GM21529 (cell line): ENCODE data around the gene MAG.
"Not testable (repeated sequence)": the region's sequence is repeated elsewhere in the genome, so short reads cannot be mapped to it uniquely, and the experiment has no call there.

Source experiments
- ATAC-seq: cut with Tn5 transposase; IDR thresholded peaks from one replicate; pipeline ENCODE4 v1.9.1; 2021; ENCODE audit not compliant: unreplicated experiment

The MAG gene

GRCh38 chr19:35358834-35359233 is 66.9 kb downstream of the MAG start:
- not testable (repeated sequence) for ATAC-seq

DNA sequence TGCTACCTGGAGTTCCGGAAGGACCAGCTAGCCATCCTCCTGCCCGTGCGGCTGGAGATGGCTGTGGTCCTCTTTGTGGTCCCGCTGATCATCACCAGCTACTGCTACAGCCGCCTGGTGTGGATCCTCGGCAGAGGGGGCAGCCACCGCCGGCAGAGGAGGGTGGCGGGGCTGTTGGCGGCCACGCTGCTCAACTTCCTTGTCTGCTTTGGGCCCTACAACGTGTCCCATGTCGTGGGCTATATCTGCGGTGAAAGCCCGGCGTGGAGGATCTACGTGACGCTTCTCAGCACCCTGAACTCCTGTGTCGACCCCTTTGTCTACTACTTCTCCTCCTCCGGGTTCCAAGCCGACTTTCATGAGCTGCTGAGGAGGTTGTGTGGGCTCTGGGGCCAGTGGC is 67.4 kb downstream of the MAG start:
- ATAC-seq = not testable (repeated sequence)

DNA sequence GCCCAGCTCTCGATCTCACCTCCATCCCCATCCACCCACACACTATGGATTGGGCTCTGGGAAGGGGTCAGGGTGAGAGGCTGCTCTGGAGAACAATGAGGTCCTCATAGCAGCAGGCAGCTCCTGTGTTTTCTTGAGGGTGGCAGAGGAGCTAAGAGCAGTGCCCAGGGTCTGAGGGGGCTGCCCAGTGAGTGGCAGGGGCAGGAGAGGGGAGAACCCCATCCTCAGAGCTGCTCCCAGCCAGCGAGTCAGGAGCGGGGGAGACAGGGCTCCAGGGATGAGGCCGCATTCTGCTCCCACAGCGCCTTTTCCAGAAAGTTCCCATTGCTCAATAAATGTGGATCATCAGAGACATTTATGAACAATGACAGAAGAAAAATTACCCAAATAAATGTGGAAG is 68.1 kb downstream of the MAG start:
- ATAC-seq = not testable (repeated sequence)

GRCh38 chr19:35360880-35361420 is 69.0 kb downstream of the MAG start:
- ATAC-seq = no peak

GRCh38 chr19:35362261-35363000 is 70.5 kb downstream of the MAG start:
- ATAC-seq = no peak

GRCh38 chr19:35363001-35363590 is 71.1 kb downstream of the MAG start:
- no peak for ATAC-seq
